Ectodermal cell (in vitro differentiated cells): ENCODE results near the gene ZNF700.
"Not testable (repeated sequence)": the region's sequence is repeated elsewhere in the genome, so short reads cannot be mapped to it uniquely, and the experiment has no call there.

Experiments
- H3K27ac ChIP-seq: 2 replicates; pipeline ENCODE4 v1.7.0; 2013; ENCODE audit warnings: mild to moderate bottlenecking, low read depth, low read length; ENCODE audit not compliant: insufficient read depth, poor library complexity, severe bottlenecking
- H3K27me3 ChIP-seq: 2 replicates; pipeline ENCODE4 v1.7.0; 2013; ENCODE audit warnings: mild to moderate bottlenecking, low read length; ENCODE audit not compliant: insufficient read depth, control insufficient read depth, poor library complexity, severe bottlenecking
- H3K36me3 ChIP-seq: one replicate; pipeline ENCODE4 v1.7.0; 2013; ENCODE audit warnings: low read length; ENCODE audit not compliant: control insufficient read depth, insufficient read depth
- H3K4me1 ChIP-seq: one replicate; pipeline ENCODE4 v1.7.0; 2013; ENCODE audit warnings: low read length; ENCODE audit not compliant: control insufficient read depth, insufficient read depth
- H3K4me3 ChIP-seq: 2 replicates; pipeline ENCODE4 v1.7.0; 2013; ENCODE audit warnings: low read depth, low read length, control low read depth; ENCODE audit not compliant: insufficient read depth
- H3K9me3 ChIP-seq: 2 replicates; pipeline ENCODE4 v1.7.0; 2013; ENCODE audit warnings: mild to moderate bottlenecking, low read length, moderate library complexity; ENCODE audit not compliant: control insufficient read depth
- WGBS, 2 experiments: methylation state at CpG; one replicate each; pipeline ENCODE4 v1.1.7; 2013; ENCODE audit warnings: missing lambda C conversion rate in 2 of 2; 5-methylcytosine and 5-hydroxymethylcytosine counted together

ZNF700 gene

DNA sequence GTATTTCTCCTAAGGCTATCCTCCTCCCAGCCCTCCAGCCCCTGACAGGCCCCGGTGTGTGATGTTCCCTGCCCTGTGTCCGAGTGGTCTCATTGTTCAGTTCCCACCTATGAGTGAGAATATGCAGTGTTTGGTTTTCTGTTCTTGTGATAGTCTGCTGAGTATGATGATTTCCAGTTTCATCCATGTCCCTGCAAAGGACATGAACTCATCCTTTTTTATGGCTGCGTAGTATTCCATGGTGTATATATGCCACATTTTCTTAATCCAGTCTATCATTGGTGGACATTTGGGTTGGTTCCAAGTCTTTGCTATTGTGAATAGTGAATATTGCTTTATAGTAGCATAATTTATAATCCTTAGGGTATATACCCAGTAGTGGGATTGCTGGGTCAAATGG lies 10.9 kb downstream of the ZNF700 start:
- WGBS, 2 experiments: 92 to 96% methylated on average over 2 of the region's 3 CpGs
- H3K36me3 ChIP-seq, H3K27me3 ChIP-seq, H3K4me3 ChIP-seq, H3K27ac ChIP-seq, H3K4me1 ChIP-seq, H3K9me3 ChIP-seq: not testable (repeated sequence)

DNA sequence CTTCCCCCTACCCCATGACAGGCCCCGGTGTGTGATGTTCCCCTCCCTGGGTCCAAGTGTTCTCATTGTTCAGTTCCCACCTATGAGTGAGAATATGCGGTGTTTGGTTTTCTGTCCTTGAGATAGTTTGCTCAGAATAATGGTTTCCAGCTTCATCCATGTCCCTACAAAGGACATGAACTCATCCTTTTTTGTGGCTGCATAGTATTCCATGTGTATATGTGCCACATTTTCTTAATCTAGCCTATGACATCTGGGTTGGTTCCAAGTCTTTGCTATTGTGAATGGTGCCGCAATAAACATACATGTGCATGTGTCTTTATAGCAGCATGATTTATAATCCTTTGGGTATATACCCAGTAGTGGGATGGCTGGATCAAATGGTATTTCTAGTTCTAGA lies 13.5 kb downstream of the ZNF700 start:
- 82 to 100% methylated on average over 2 to 3 of the region's 3 CpGs for WGBS, 2 experiments
- not testable (repeated sequence) for H3K27me3 ChIP-seq, H3K4me1 ChIP-seq, H3K27ac ChIP-seq, H3K4me3 ChIP-seq, H3K36me3 ChIP-seq, H3K9me3 ChIP-seq

- H3K4me3 ChIP-seq, H3K27me3 ChIP-seq, H3K27ac ChIP-seq, H3K9me3 ChIP-seq, H3K4me1 ChIP-seq: not testable (repeated sequence)
- H3K36me3 ChIP-seq: peaks cover 12% of the 10 kb centered on the region
- 97 to 98% methylated on average over 28 to 29 of the region's 29 CpGs for WGBS, 2 experiments
Measured at GRCh38 chr19:11941361-11941887, 16.5 kb downstream of the ZNF700 start.

GRCh38 chr19:11942008-11942842 lies 17.3 kb downstream of the ZNF700 start:
- H3K9me3 ChIP-seq: peaks cover 3% of the 10 kb centered on the region
- no peak overlapping the region for H3K4me3 ChIP-seq
- 94 to 96% methylated on average over 10 of the region's 10 CpGs for WGBS, 2 experiments
- no peaks in the 10 kb centered on the region for H3K4me1 ChIP-seq
- no peaks in the 10 kb centered on the region for H3K27me3 ChIP-seq
- H3K36me3 ChIP-seq: peaks cover 15% of the 10 kb centered on the region
- no peak overlapping the region for H3K27ac ChIP-seq

DNA sequence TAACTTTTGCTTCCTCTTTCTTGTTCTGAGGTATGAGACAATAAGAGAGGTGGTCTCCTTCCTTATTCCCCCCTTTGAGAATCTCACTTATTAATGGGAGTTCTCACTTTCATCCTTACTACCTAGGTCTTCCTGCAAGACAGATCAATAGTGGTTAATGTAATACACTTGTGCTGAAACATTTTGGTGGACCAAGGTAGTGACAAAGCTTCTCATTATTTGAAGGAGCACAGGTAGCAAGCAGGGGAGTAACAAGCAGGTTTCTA lies 17.9 kb downstream of the ZNF700 start:
- H3K27me3 ChIP-seq: no peaks in the 10 kb centered on the region
- peaks cover 20% of the 10 kb centered on the region for H3K36me3 ChIP-seq
- H3K9me3 ChIP-seq: peaks cover under 1% of the 10 kb centered on the region
- no peak overlapping the region for H3K4me3 ChIP-seq
- H3K27ac ChIP-seq: no peak overlapping the region
- H3K4me1 ChIP-seq: no peaks in the 10 kb centered on the region

GRCh38 chr19:11944656-11945055 lies 19.7 kb downstream of the ZNF700 start:
- no peak overlapping the region for H3K4me3 ChIP-seq
- 97% methylated on average over 4 of the region's 4 CpGs for WGBS, 2 experiments
- H3K27ac ChIP-seq: no peak overlapping the region
- peaks cover 15% of the 10 kb centered on the region for H3K9me3 ChIP-seq
- H3K27me3 ChIP-seq: no peaks in the 10 kb centered on the region
- H3K36me3 ChIP-seq: peaks cover 39% of the 10 kb centered on the region
- no peaks in the 10 kb centered on the region for H3K4me1 ChIP-seq

DNA sequence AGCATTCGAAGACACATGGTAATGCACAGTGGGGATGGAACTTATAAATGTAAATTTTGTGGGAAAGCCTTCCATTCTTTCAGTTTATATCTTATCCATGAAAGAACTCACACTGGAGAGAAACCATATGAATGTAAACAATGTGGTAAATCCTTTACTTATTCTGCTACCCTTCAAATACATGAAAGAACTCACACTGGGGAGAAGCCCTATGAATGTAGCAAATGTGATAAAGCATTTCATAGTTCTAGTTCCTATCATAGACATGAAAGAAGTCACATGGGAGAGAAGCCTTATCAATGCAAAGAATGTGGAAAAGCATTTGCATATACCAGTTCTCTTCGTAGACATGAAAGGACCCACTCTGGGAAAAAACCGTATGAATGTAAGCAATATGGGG lies 23.7 kb downstream of the ZNF700 start:
- Histone ChIP-seq H3K4me3 (no peak overlapping the region), H3K27ac (no peak overlapping the region), H3K4me1 (no peaks in the 10 kb centered on the region), H3K36me3 (peaks cover 55% of the 10 kb centered on the region), H3K27me3 (no peaks in the 10 kb centered on the region), H3K9me3 (peaks cover 23% of the 10 kb centered on the region)
- 67 to 92% methylated on average over 2 of the region's 3 CpGs for WGBS, 2 experiments

DNA sequence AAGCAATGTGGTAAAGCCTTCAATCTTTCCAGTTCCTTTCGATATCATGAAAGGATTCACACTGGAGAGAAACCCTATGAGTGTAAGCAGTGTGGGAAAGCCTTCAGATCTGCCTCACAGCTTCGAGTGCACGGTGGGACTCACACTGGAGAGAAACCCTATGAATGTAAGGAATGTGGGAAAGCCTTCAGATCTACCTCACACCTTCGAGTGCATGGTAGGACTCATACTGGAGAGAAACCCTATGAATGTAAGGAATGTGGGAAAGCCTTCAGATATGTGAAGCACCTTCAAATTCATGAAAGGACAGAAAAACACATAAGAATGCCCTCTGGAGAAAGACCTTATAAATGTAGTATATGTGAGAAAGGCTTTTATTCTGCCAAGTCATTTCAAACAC lies 24.3 kb downstream of the ZNF700 start:
- Histone ChIP-seq H3K27ac (no peak overlapping the region), H3K27me3 (no peaks in the 10 kb centered on the region), H3K36me3 (peaks cover 55% of the 10 kb centered on the region), H3K4me1 (no peaks in the 10 kb centered on the region), H3K9me3 (peaks cover 23% of the 10 kb centered on the region), H3K4me3 (no peak overlapping the region)
- 94 to 95% methylated on average over 4 of the region's 4 CpGs for WGBS, 2 experiments

DNA sequence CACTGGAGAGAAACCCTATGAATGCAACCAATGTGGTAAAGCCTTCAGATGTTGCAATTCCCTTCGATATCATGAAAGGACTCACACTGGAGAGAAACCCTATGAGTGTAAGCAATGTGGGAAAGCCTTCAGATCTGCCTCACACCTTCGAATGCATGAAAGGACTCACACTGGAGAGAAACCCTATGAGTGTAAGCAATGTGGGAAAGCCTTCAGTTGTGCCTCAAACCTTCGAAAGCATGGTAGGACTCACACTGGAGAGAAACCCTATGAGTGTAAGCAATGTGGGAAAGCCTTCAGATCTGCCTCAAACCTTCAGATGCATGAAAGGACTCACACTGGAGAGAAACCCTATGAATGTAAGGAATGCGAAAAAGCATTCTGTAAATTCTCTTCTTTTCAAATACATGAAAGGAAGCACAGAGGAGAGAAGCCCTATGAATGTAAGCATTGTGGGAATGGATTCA lies 24.7 kb downstream of the ZNF700 start:
- not testable (repeated sequence) for H3K27ac ChIP-seq, H3K27me3 ChIP-seq, H3K4me1 ChIP-seq, H3K4me3 ChIP-seq
- peaks cover 55% of the 10 kb centered on the region for H3K36me3 ChIP-seq
- peaks cover 23% of the 10 kb centered on the region for H3K9me3 ChIP-seq
- 98 to 99% methylated on average over 4 of the region's 4 CpGs for WGBS, 2 experiments

- H3K36me3 ChIP-seq: peaks cover 55% of the 10 kb centered on the region
- no peaks in the 10 kb centered on the region for H3K27me3 ChIP-seq
- no peak overlapping the region for H3K27ac ChIP-seq
- no peaks in the 10 kb centered on the region for H3K4me1 ChIP-seq
- WGBS, 2 experiments: 93 to 98% methylated on average over 5 of the region's 5 CpGs
- no peak overlapping the region for H3K4me3 ChIP-seq
- peaks cover 23% of the 10 kb centered on the region for H3K9me3 ChIP-seq
Measured at GRCh38 chr19:11950312-11950711, 25.4 kb downstream of the ZNF700 start.
